DMS153 (cell line): ENCODE measurements around the gene HBEGF.

ENCODE experiments used
- DNase-seq: peaks from one replicate; lab custom pipeline; 2025; lab: John Stamatoyannopoulos, UW

HBEGF gene

DNA sequence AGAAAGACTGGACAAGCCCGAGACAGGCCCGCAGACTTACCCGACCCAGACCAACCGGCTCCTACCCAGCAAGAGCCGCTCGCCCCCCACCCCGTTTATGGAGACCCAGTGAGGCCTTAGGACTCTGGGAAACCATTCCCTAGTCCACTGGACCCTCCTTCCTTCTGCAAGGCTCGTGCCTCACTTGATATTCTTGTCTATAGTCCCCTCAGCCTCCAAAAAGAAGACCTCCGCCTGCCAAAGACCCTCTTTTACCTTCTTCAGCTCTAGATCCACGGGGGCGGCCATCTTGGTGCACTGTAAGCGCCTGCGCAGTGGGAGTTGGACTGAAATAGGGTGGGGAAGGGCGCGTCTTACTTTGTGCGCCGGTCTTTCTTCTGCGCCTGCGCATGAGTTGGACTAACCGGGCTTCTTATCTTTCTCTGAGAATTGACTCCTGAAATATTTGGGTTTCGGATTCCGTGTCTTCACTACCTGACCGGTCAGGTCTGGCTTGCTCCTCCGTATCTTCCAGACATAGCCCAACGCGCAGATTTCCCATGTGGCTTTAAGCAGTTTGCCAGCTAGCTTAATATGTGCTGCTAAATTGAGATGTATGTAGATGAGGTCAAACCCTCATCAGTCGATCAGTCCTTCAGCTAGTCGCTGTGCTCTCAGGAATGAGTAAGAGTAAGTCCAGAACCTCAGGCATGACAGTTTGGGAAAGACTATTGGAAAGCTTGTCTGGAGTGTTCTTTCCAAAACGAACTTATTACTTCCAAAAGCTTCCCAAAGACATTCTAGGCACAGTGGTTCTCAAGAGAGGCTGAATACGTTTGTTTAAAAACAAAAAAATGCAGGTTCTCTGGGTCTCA, 43.4 kb downstream of the HBEGF start, which contains the start of gene PFDN1:
TSS of gene PFDN1 (minus strand) at position 316 of the 854 bp plus-strand sequence. CDS start at position 288, 28 bp downstream.
- DNase-seq, result peak; percentile 62

DNA sequence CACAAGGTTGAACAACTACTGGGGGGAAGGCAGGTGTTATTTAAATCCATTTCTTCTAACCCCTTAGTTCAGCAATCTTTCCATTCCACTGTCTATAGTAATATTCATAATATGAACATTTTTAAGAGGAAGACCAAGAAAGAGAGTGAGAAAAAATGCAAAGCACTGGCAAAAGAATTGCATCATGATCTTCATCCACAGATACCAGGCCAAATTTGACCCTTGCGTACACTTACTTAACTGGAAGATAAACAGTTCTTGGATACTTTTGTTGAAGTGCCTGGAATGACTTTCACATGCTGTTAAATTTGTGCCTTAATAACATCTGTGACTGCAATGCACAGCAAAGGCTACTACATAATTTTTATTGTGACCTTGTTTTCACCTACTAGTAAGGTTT, 45.3 kb downstream of the HBEGF start:
- no peak for DNase-seq

DNA sequence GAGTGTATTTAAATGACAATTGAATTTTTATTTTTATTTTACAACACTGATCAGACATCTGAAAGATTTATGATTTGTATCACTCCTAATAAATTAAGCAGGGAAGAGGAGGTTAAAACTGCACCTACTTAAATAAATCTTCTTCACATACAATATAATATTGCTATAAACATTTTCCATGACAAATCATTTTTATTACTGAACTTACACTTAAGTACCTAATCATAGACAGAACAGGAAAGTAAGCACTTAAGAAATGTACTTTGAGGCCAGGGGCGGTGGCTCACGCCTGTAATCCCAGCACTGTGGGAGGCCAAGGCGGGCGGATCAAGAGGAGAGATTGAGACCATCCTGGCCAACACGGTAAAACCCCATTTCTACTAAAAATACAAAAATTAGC, 47.3 kb downstream of the HBEGF start:
- no peak for DNase-seq

DNA sequence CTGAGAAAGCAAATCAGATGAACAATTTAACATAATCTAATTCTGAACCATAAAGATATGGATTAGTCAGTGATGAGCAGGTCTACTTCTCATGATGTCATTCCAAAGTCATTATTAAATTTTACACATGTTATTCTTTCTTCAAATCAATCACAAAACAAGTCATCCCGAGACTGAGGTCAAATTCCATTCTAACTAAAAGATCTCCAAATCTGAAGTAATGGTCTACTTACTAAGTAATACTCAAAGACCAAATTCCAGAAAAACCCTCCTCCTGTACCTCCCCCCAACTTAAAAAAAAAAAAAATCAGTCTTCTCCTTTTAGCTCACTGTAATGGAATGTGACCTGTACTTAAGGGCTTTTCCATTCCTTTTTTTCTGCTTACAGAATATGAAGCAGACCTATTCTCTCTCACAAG, 48.2 kb downstream of the HBEGF start:
- DNase-seq, result no peak

DNA sequence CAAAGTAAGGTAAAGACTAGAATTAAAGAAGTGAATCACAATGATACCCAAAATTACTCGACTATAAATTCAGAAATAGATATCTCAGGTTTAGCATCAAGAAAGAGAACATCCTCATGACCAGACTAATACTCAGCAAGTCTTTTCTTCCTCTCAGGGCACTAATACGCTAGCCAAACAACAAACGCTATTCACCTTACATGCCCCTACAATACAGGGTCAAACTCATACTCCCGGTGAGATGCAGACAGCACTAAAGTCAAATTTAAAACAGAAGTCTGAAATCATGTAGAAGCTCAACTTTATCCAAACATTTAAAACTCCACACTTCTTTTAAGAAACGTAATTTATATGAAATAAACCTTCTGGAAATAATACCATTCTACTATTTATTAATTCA, 49.1 kb downstream of the HBEGF start:
- DNase-seq, result no peak

DNA sequence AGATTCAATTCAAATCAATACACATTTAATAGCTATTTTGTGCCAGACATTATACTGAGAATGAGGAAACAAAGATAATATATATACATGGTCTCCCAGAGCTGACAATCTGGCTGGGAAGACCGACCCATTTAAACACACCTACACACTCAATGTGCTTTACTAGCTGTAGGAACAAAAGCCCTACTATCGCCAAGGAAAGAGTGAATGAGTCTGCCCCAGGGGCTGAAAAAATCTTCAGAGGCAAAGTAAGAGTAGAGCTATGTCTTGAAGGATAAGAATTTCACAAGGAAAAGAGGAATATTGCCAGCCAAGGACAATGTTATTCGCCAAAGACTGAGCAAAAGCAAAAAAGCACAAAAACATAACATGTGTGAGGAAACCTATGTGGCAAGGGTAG, 50.1 kb downstream of the HBEGF start:
- DNase-seq, result no peak

DNA sequence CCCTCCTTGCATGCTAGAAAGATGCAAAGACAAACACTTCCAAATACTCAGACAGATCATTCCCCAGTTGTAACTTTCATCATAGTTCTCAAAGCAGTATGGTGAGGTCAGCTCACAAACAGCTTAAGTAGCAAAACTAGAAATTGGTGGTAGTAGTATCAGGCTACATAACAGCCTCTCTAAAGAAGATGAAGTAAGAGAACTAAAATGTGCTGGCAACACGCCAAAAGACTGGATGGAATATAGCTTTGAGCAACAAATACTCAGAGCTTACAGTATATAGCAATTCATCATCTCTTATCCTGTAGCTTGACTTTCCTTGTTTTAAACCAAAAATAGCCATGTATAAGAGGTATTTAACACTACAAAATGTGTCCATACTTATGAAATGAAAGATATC, 51.0 kb downstream of the HBEGF start:
- no peak for DNase-seq

DNA sequence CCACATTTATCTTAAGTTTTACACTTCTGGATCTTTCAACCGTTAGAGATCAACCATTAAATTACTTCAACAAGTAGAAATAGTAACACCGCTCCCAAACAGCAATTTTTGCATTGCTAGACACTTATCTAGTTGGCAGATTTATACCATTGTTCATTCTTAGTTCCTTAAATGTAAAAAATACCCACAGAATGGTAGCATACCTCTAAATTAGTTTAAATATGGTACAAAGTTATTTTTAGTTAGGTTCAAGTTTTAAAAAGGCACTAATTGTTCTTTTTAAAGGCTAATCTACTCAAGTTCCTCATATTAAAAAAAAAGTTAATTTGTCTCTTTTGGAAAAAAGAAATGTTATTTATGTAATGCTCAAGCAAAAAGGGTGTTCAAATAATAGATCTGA, 51.6 kb downstream of the HBEGF start:
- no peak for DNase-seq

DNA sequence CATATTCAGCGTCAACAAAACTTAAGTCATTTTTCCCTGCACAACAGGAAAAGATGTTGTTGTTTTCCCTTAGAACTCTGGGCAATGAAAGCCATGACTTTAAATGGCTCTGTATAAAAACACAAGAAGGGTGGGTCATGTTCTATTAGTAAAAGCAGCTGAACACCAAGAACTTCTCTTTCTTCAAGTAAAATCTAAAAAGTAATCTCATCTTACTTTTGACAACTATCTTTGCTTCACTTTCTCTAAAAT, 52.6 kb downstream of the HBEGF start:
- no peak for DNase-seq

DNA sequence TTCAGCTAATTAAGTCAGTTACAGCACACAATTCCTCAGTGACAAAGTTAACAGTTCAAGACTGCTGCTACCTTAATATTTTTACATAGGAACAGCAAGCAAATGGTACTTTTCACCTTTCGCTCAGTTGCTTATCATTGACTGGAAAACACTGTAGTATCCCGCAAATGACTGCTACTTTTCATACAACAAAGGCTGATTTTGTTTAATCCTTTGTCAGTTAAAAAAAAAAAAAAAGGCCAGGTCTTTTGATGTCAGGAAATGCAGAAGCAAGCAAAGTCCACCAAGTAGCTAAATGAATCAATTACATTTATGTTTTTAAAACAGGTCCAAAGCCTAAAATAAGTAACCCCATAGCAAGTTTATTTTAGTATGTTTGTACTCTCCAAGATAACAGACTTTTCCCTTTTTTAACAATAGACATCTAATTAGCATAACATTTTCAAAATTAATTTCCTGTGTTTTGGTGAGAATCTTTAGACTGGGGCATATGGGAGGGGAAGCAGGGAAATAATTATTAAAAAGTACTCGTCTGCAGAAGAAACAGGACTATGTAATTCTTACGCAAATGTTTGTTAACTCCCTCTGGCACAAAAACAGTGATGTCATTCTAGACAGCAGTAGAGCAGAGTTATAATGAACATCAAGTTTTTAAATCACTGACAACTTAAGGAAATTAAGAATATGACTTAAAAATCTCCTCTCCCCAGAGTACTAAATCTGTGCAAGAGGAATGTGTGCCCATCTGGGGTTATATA, 53.1 kb downstream of the HBEGF start:
- no peak for DNase-seq

DNA sequence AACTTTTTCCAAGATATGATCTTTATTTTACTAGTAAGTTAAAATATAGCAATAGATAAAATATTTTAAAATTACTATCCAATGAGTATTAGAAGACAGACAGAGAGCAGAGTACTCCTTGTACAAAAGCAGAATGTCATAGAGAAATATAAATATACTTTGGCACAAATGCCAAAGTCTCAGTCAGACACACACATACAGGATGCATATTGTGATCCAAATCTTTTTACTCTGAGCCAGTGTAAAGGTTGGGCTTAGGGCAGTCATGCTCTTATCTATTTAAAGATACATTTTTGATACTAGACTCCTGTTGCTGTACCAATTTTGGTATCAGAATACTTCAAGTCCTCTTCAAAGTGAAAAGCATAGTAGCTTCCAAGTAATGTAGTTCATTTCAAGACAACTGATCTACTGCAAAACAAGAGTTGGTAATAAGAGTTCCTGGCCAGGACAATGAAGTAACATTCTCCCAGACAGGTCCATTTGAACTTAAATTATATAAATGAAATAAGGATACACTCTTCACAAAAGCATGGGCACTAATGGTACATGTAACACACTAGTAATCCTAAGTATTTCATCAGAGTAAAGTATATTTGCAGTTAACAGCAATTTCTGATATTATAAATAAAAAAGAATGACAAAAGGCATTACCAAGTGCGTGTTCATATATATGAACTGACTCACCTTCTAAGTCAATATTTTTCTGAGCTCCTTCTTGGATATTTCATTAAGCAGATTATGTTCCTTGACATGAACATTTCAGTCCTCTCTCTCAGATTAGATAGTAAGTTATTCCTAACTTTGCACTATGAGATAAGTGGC, 54.0 kb downstream of the HBEGF start:
- DNase-seq, result no peak

DNA sequence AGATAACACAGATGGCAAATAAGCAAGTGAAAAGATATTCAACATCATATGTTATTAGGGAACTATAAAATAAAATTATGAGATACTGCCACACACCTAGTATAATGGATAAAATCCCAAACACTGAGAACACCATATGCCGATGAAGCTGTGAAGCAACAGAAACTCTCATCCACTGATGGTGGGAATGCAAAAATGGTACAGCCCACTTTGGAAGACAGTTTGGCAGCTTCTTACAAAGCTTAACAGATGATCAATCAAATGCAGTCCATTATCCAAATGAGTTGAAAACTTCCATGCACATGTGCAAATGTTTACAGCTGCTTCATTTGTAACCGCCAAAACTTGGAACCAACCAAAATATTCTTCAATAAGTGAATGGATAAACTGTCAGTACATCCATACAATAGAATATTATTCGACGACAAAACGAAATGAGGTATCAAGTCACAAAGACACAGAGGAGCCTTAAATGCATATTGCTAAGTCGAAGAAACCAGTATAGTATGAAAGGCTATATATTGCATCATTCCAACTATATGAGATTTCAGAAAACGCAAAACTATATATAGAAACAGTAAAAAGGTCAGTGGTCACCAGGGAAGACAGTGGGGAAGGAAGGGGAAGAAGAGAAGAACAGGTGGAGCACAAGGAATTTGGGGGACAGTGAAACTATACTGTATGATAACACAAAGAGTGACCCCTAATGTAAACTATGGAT, 58.4 kb downstream of the HBEGF start:
- no peak for DNase-seq

DNA sequence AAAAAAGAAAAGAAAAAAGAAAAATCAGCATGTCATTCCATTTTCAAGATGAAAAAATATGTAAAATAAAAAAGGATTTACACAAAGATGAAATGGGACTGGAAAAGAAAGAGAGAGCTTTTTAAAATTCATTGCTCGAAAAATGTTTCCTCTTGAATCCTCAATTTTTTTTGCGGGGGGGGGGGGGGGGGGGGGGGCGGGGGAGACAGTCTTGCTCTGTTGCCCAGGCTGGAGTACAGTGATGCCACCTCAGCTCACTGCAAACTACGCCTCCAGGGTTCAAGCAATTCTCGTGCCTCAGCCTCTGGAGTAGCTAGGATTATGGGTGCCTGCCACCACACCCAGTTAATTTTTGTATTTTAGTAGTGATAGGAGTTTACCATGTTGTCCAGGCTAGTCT, 60.0 kb downstream of the HBEGF start:
- no peak for DNase-seq

DNA sequence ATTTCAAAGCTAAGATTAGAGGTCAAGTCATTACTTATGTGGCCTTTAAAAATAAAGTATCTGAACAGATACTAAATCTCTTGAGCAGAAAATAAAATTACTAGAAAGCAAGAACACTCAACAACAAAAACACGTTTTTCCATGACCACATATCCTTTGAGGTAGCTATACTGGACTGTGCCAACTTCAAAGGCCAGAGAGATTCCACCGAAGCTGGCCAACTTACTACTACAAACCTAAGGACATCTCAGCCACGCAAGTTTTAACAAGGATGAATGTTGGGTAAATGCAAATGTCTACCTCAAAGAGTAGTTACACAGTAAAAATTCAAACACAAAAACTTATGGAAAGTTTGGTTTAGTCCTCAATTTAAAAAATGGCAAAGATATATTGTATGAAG, 62.4 kb downstream of the HBEGF start:
- DNase-seq, result no peak
